ENCODE measurements around the gene PTMA. TPM values are rescaled to one million over a fixed set of nuclear protein-coding genes. Genes with fewer than 3 reads are reported as not detected.

The PTMA gene
- total and polyA plus RNA-seq, 9 of the 15 experiments (the other 6 are each of a cell fraction or from before 2014, with no cell fraction given) = 429 to 2,322 (median 1,578) TPM

DNA sequence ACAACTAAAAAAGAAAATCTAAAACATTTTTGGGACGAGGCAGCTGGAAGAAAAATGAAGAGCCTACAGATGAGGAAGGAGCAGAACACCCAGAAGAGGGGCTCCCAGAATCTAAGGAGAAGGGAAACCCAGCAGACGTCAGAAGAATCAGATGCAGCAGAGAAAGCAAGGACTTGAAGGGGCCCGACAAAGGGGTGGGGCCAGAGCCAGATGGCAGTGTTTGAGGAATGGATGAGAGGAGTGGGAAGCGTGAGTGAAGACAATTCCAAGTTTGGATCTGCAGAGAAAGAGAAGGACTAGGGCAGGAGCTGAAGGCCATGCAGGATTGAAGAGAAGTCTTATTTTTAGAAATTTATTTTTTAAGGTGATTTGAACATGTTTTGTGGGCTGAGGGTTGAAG, 19.3 kb downstream of the PTMA start (continued):
- no peak for TF ChIP-seq MEF2D (tag; conservative IDR thresholded peaks at IDR 0.05; ENCODE audit: low read depth)
- no peak for TF ChIP-seq ZNF232 (CRISPR knock-in tag; IDR thresholded peaks at IDR 0.05)
- no peak for TF ChIP-seq MAFK (IDR thresholded peaks at IDR 0.05; ENCODE audit: low read length)
- no peak for TF ChIP-seq ZNF224 (CRISPR knock-in tag; IDR thresholded peaks at IDR 0.05)
- TF ChIP-seq EWSR1 (IDR thresholded peaks at IDR 0.05; ENCODE audit: borderline replicate concordance, low read depth, partially characterized antibody) = no peak
- TF ChIP-seq, protein P1, sequence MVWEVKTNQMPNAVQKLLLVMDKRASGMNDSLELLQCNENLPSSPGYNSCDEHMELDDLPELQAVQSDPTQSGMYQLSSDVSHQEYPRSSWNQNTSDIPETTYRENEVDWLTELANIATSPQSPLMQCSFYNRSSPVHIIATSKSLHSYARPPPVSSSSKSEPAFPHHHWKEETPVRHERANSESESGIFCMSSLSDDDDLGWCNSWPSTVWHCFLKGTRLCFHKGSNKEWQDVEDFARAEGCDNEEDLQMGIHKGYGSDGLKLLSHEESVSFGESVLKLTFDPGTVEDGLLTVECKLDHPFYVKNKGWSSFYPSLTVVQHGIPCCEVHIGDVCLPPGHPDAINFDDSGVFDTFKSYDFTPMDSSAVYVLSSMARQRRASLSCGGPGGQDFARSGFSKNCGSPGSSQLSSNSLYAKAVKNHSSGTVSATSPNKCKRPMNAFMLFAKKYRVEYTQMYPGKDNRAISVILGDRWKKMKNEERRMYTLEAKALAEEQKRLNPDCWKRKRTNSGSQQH (CRISPR knock-in tag; IDR thresholded peaks at IDR 0.05) = no peak
- TF ChIP-seq BACH1 (tag; IDR thresholded peaks at IDR 0.05) = no peak
- TF ChIP-seq, protein P2, sequence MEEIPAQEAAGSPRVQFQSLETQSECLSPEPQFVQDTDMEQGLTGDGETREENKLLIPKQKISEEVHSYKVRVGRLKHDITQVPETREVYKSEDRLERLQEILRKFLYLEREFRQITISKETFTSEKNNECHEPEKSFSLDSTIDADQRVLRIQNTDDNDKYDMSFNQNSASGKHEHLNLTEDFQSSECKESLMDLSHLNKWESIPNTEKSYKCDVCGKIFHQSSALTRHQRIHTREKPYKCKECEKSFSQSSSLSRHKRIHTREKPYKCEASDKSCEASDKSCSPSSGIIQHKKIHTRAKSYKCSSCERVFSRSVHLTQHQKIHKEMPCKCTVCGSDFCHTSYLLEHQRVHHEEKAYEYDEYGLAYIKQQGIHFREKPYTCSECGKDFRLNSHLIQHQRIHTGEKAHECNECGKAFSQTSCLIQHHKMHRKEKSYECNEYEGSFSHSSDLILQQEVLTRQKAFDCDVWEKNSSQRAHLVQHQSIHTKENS (CRISPR knock-in tag; IDR thresholded peaks at IDR 0.05) = no peak

DNA sequence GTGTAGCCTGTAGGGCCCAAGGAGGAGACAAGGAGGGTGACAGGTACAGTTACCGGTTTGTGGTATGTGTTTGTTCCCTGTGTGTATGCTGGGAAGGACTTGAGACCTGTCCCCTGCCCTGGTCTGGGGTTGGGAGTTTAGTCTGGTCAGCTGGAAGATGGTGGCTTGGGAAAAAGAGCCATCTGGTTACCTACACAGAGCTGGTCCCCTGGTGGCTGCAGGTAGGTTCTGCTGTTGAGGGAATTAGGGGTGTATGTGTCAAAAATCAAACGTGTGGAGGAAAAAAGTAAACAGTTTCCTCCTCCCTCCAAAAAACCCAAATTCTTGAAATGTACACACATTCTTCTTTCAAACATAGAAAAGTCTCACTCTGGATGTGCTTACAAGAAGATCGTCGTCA, 24.3 kb downstream of the PTMA start:
- no peak overlapping the region for H3K4me2 ChIP-seq (ENCODE audit: insufficient read depth, low read length)
- H3K9ac ChIP-seq (ENCODE audit: insufficient read depth in 1 of 2, low read depth in 2 of 2, low read length in 2 of 2) = no peak overlapping the region
- CTCF ChIA-PET (ENCODE audit: low intra/inter-chr PET ratio) = no interaction called here
- POLR2A ChIA-PET = interaction anchor here (0.6 to 1.0 kb wide), 2 partner anchors 19 to 192 kb away, joined by 3 read pairs; no protein-coding TSS in a partner anchor
- no peaks in the 10 kb centered on the region for H4K20me1 ChIP-seq (replicated peaks; ENCODE audit: control insufficient read depth, insufficient read depth, low read length)
- no peaks in the 10 kb centered on the region for H3K9me3 ChIP-seq (replicated peaks; ENCODE audit: control insufficient read depth, insufficient read depth, low read depth, low read length)
- in situ Hi-C loops (cut with MboI) = no loop called here
- ATAC-seq (peak; percentile 64), FAIRE-seq (no peak), DNase-seq (ENCODE audit: extremely low read depth in 1 of 4, low spot score in 3 of 4) (peak in 2 of 4 experiments; percentile 21 to 22)
- no peaks in the 10 kb centered on the region for H3K36me3 ChIP-seq (ENCODE audit: control insufficient read depth, insufficient read depth, low read length)
- no peak overlapping the region for H3K4me3 ChIP-seq
- no peaks in the 10 kb centered on the region; a peak in 1 of 5 replicates for H3K4me1 ChIP-seq (replicated peaks in 1 of 2; ENCODE audit: control insufficient read depth in 2 of 2, insufficient read depth in 2 of 2, low read length in 2 of 2)
- H3K27me3 ChIP-seq (ENCODE audit: control insufficient read depth in 2 of 2, insufficient read depth in 2 of 2, low read length in 2 of 2) = peaks cover 0 to 2% of the 10 kb centered on the region in 2 experiments; a peak in 1 of 5 replicates
- 14% methylated on average over 4 of the region's 4 CpGs for WGBS (ENCODE audit: insufficient coverage, low coverage, missing lambda C conversion rate)
- TF ChIP-seq, protein P3, sequence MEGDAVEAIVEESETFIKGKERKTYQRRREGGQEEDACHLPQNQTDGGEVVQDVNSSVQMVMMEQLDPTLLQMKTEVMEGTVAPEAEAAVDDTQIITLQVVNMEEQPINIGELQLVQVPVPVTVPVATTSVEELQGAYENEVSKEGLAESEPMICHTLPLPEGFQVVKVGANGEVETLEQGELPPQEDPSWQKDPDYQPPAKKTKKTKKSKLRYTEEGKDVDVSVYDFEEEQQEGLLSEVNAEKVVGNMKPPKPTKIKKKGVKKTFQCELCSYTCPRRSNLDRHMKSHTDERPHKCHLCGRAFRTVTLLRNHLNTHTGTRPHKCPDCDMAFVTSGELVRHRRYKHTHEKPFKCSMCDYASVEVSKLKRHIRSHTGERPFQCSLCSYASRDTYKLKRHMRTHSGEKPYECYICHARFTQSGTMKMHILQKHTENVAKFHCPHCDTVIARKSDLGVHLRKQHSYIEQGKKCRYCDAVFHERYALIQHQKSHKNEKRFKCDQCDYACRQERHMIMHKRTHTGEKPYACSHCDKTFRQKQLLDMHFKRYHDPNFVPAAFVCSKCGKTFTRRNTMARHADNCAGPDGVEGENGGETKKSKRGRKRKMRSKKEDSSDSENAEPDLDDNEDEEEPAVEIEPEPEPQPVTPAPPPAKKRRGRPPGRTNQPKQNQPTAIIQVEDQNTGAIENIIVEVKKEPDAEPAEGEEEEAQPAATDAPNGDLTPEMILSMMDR (IDR thresholded peaks at IDR 0.05 in 2 of 3, conservative IDR thresholded peaks at IDR 0.05 in 1 of 3; ENCODE audit: insufficient read depth in 2 of 3, low read depth in 1 of 3, low read length in 3 of 3) = peak in 2 of 3 experiments; percentile 14 to 25; a peak in 2 of 6 replicates
- no peak for TF ChIP-seq SAFB (IDR thresholded peaks at IDR 0.05; ENCODE audit: borderline replicate concordance, low read depth, low read length)
- TF ChIP-seq, protein P4, sequence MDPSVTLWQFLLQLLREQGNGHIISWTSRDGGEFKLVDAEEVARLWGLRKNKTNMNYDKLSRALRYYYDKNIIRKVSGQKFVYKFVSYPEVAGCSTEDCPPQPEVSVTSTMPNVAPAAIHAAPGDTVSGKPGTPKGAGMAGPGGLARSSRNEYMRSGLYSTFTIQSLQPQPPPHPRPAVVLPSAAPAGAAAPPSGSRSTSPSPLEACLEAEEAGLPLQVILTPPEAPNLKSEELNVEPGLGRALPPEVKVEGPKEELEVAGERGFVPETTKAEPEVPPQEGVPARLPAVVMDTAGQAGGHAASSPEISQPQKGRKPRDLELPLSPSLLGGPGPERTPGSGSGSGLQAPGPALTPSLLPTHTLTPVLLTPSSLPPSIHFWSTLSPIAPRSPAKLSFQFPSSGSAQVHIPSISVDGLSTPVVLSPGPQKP (CRISPR knock-in tag; IDR thresholded peaks at IDR 0.05) = no peak
- no peak for TF ChIP-seq FOXK2 (conservative IDR thresholded peaks at IDR 0.05 in 1 of 2, IDR thresholded peaks at IDR 0.05 in 1 of 2; ENCODE audit: low read depth in 2 of 2)
- H3K79me2 ChIP-seq (ENCODE audit: control insufficient read depth, insufficient read depth, low read length) = no peaks in the 10 kb centered on the region
- no peak overlapping the region for H3K27ac ChIP-seq (ENCODE audit: extremely low read depth, low read depth, low read length)
- H2AFZ ChIP-seq (ENCODE audit: low read depth, low read length) = no peak overlapping the region
- no peaks in the 10 kb centered on the region for H3K9me1 ChIP-seq (ENCODE audit: control insufficient read depth, insufficient read depth, low read length)
- no TSS peak for BruUV-seq (replicated peaks)
- intact Hi-C loops (cut with micrococcal nuclease) = no loop called here

Measured in K562 (cell line).